Hepatocyte (in vitro differentiated cells): ENCODE data around the gene DENND5A.

ENCODE experiments used
- CTCF ChIP-seq: fragments of 200-600 bp; sonication (generic); IDR thresholded peaks from 2 replicates; pipeline ENCODE4 v1.5.1; 2016; ENCODE audit warnings: antibody characterized with exemption, mild to moderate bottlenecking; ENCODE audit not compliant: poor library complexity
- EZH2phosphoT487 ChIP-seq: fragments of 200-600 bp; sonication (generic); IDR thresholded peaks from one replicate; pipeline ENCODE4 v1.6.1; 2018; ENCODE audit warnings: antibody characterized with exemption, mild to moderate bottlenecking, low read depth, moderate library complexity; ENCODE audit not compliant: unreplicated experiment, severe bottlenecking

GRCh38 chr11:9132203-9132878 is 132.8 kb downstream of the DENND5A start:
- TF ChIP-seq CTCF = no peak
- no peak for TF ChIP-seq EZH2phosphoT487
